Caco-2 (cell line): ENCODE measurements around the gene STAT3. TPM values are rescaled to one million over a fixed set of nuclear protein-coding genes. Genes with fewer than 3 reads are reported as not detected.

ENCODE experiments used
- BruUV-seq: library from RNA; stranded (reverse); fragments of 400-500 nt; replicated peaks from 2 replicates; lab custom pipeline; 2021; lab: Mats Ljungman, UMichigan
- CTCF ChIA-PET: fragments of 300-600 bp; sonication (Branson Sonifier 250); formaldehyde crosslinking; loops from one replicate; lab custom pipeline; 2022; ENCODE audit warnings: antibody characterized with exemption; lab: Charles Lee
- POLR2A ChIA-PET: fragments of 300-600 bp; sonication (Branson Sonifier 250); formaldehyde crosslinking; loops from one replicate; lab custom pipeline; 2022; ENCODE audit warnings: antibody characterized with exemption; lab: Charles Lee
- DNase-seq, 2 experiments: peaks; one replicate each; pipeline versions ENCODE4 v3.0.0 to v3.0.0-alpha.2; 2020 to 2022
- H3K27me3 ChIP-seq: replicated peaks from 2 replicates; pipeline ENCODE4 v1.6.0; 2011; ENCODE audit warnings: low read length; ENCODE audit not compliant: control insufficient read depth, insufficient read depth
- H3K36me3 ChIP-seq: 2 replicates; pipeline ENCODE4 v1.5.1; 2011; ENCODE audit warnings: low read length; ENCODE audit not compliant: control insufficient read depth, insufficient read depth
- H3K4me1 ChIP-seq: fragments of 250-450 bp; sonication (Bioruptor Pico); 2 replicates; pipeline ENCODE4 v1.5.1; 2020; ENCODE audit warnings: mild to moderate bottlenecking
- H3K4me3 ChIP-seq: 2 replicates; pipeline ENCODE4 v1.5.1; 2011; ENCODE audit warnings: low read depth, mild to moderate bottlenecking, control low read depth, low read length
- H3K9me3 ChIP-seq: fragments of 250-450 bp; sonication (Bioruptor Pico); 2 replicates; pipeline ENCODE4 v1.5.1; 2020; ENCODE audit warnings: mild to moderate bottlenecking, moderate library complexity
- H3K27ac Mint-ChIP-seq: one replicate; pipeline ENCODE4 v1.8.0; 2022; ENCODE audit warnings: mixed read lengths; ENCODE audit not compliant: unreplicated experiment
- H3K27me3 Mint-ChIP-seq: one replicate; pipeline ENCODE4 v1.8.0; 2022; ENCODE audit warnings: mixed read lengths; ENCODE audit not compliant: insufficient read depth, unreplicated experiment
- H3K36me3 Mint-ChIP-seq: one replicate; pipeline ENCODE4 v1.8.0; 2022; ENCODE audit warnings: mild to moderate bottlenecking, mixed read lengths; ENCODE audit not compliant: insufficient read depth, unreplicated experiment
- H3K4me1 Mint-ChIP-seq: one replicate; pipeline ENCODE4 v1.8.0; 2022; ENCODE audit warnings: low read depth, mixed read lengths; ENCODE audit not compliant: unreplicated experiment
- H3K4me3 Mint-ChIP-seq: one replicate; pipeline ENCODE4 v1.8.0; 2022; ENCODE audit warnings: mild to moderate bottlenecking, moderate library complexity, mixed read lengths; ENCODE audit not compliant: unreplicated experiment
- H3K9me3 Mint-ChIP-seq: one replicate; pipeline ENCODE4 v1.8.0; 2022; ENCODE audit warnings: mixed read lengths; ENCODE audit not compliant: unreplicated experiment
- CTCF ChIP-seq, 2 experiments: fragments of 200-600 bp in 1 of 2; IDR thresholded peaks; 1 replicate in 1 of 2; 2 replicates in 1 of 2; pipeline versions ENCODE4 v1.5.1 to v1.8.0; 2011 to 2022; ENCODE audit warnings: antibody characterized with exemption in 1 of 2, control low read depth in 1 of 2, inconsistent platforms in 1 of 2, low read depth in 1 of 2, low read length in 1 of 2, mild to moderate bottlenecking in 1 of 2, moderate library complexity in 1 of 2; ENCODE audit not compliant: insufficient read depth in 1 of 2, severe bottlenecking in 1 of 2, unreplicated experiment in 1 of 2
- intact Hi-C: fragments of 100-400 bp; cut with micrococcal nuclease; formaldehyde crosslinking; loops from one replicate; pipeline ENCODE4 v1.10.0; 2022; ENCODE audit not compliant: unreplicated experiment
- total RNA-seq: library from RNA; stranded (reverse); gene quantifications from 2 replicates; pipeline ENCODE4 v1.2.3, GENCODE V29; 2022

The STAT3 gene
- total RNA-seq, 1 experiment from 2014 or later, result 73.7 TPM

- ChIA-PET CTCF (no interaction called here), POLR2A (no interaction called here)
- H3K27me3 Mint-ChIP-seq, result no peaks in the 10 kb centered on the region
- no peak overlapping the region for H3K27ac Mint-ChIP-seq
- H3K36me3 Mint-ChIP-seq, result peaks cover 38% of the 10 kb centered on the region
- H3K9me3 ChIP-seq, result no peaks in the 10 kb centered on the region
- no peaks in the 10 kb centered on the region for H3K4me1 ChIP-seq
- no peak for DNase-seq
- no peaks in the 10 kb centered on the region for H3K9me3 Mint-ChIP-seq
- H3K27me3 ChIP-seq, result no peaks in the 10 kb centered on the region
- H3K4me3 ChIP-seq, result no peak overlapping the region
- intact Hi-C loops, result no loop called here
- BruUV-seq, result no TSS peak
- H3K4me1 Mint-ChIP-seq, result no peaks in the 10 kb centered on the region
- no peak overlapping the region for H3K4me3 Mint-ChIP-seq
- no peaks in the 10 kb centered on the region for H3K36me3 ChIP-seq
- TF ChIP-seq CTCF (IDR thresholded peaks at IDR 0.05; ENCODE audit: insufficient read depth in 1 of 2, low read depth in 1 of 2, low read length in 1 of 2, severe bottlenecking in 1 of 2, unreplicated experiment in 1 of 2), result no peak
Observed at GRCh38 chr17:42347606-42348005, 40.6 kb downstream of the STAT3 start.

- Histone ChIP-seq H3K36me3 (no peaks in the 10 kb centered on the region), H3K4me1 (no peaks in the 10 kb centered on the region), H3K9me3 (no peaks in the 10 kb centered on the region), H3K27me3 (no peaks in the 10 kb centered on the region), H3K4me3 (no peak overlapping the region)
- DNase-seq, result no peak
- no peak overlapping the region for H3K4me3 Mint-ChIP-seq
- no peaks in the 10 kb centered on the region for H3K4me1 Mint-ChIP-seq
- no peak overlapping the region for H3K27ac Mint-ChIP-seq
- no TSS peak for BruUV-seq
- H3K9me3 Mint-ChIP-seq, result no peaks in the 10 kb centered on the region
- intact Hi-C loops, result no loop called here
- no peaks in the 10 kb centered on the region for H3K27me3 Mint-ChIP-seq
- no peak for TF ChIP-seq CTCF (IDR thresholded peaks at IDR 0.05; ENCODE audit: insufficient read depth in 1 of 2, low read depth in 1 of 2, low read length in 1 of 2, severe bottlenecking in 1 of 2, unreplicated experiment in 1 of 2)
- ChIA-PET CTCF (no interaction called here), POLR2A (no interaction called here)
- peaks cover 42% of the 10 kb centered on the region for H3K36me3 Mint-ChIP-seq
Observed at GRCh38 chr17:42347198-42347597, 41.0 kb downstream of the STAT3 start.

DNA sequence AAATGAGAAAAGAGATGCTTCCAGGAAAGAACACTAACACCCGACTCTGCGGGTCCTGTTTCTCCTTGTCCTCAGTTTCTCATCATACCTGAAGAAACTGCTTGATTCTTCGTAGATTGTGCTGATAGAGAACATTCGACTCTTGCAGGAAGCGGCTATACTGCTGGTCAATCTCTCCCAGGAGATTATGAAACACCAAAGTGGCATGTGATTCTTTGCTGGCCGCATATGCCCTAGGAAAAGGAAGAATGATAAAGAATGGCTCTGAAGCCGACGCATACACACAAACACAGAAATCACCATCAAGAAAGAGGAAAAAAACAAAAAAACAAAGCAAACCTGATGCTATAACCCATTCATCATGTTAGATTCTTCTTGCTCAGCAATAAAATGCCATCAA, 41.8 kb downstream of the STAT3 start:
- H3K27ac Mint-ChIP-seq, result no peak overlapping the region
- no peaks in the 10 kb centered on the region for H3K9me3 ChIP-seq
- ChIA-PET CTCF (interaction anchor here (0.5 kb wide), 1 partner anchor 59 kb away, joined by 3 read pairs; no protein-coding TSS in a partner anchor), POLR2A (no interaction called here)
- peaks cover 44% of the 10 kb centered on the region for H3K36me3 Mint-ChIP-seq
- no peaks in the 10 kb centered on the region for H3K36me3 ChIP-seq
- H3K4me1 ChIP-seq, result no peaks in the 10 kb centered on the region
- no TSS peak for BruUV-seq
- no peak for TF ChIP-seq CTCF (IDR thresholded peaks at IDR 0.05; ENCODE audit: insufficient read depth in 1 of 2, low read depth in 1 of 2, low read length in 1 of 2, severe bottlenecking in 1 of 2, unreplicated experiment in 1 of 2)
- H3K4me3 ChIP-seq, result no peak overlapping the region
- H3K4me3 Mint-ChIP-seq, result no peak overlapping the region
- no peak for DNase-seq
- H3K4me1 Mint-ChIP-seq, result no peaks in the 10 kb centered on the region
- H3K9me3 Mint-ChIP-seq, result no peaks in the 10 kb centered on the region
- no peaks in the 10 kb centered on the region for H3K27me3 Mint-ChIP-seq
- intact Hi-C loops, result no loop called here
- no peaks in the 10 kb centered on the region for H3K27me3 ChIP-seq
